ENCODE measurements around the gene MARK4.

GRCh38 chr19:45262570-45262969 lies 11.5 kb downstream of the MARK4 start:
- TF ChIP-seq EZH2 (IDR thresholded peaks at IDR 0.05; ENCODE audit: insufficient read depth, poor library complexity, severe bottlenecking): no peak
- no peak for TF ChIP-seq EZH2phosphoT487 (IDR thresholded peaks at IDR 0.05; ENCODE audit: insufficient read depth, low read depth)

All from GM23248 (cell line).